Large intestine (tissue), 3 donors: ENCODE results near the gene LTO1. TPM values are rescaled to one million over a fixed set of nuclear protein-coding genes. Genes with fewer than 3 reads are reported as not detected.

Source experiments
- DNase-seq, 2 donors: peaks; one replicate each; pipeline versions ENCODE4 v3.0.0 to v3.0.0-alpha.2; 2013
- H3K27ac ChIP-seq: one replicate; pipeline ENCODE4 v1.5.1; 2013; ENCODE audit warnings: low read length
- H3K27me3 ChIP-seq: 2 replicates; pipeline ENCODE4 v1.6.1; 2013; ENCODE audit warnings: low read length; ENCODE audit not compliant: control insufficient read depth, insufficient read depth
- H3K36me3 ChIP-seq: 2 replicates; pipeline ENCODE4 v1.6.1; 2013; ENCODE audit warnings: low read length; ENCODE audit not compliant: control insufficient read depth, insufficient read depth
- H3K4me1 ChIP-seq: one replicate; pipeline ENCODE4 v1.6.1; 2013; ENCODE audit warnings: low read length; ENCODE audit not compliant: control insufficient read depth, insufficient read depth
- H3K4me3 ChIP-seq: one replicate; pipeline ENCODE4 v1.5.1; 2013; ENCODE audit warnings: low read length
- H3K9me3 ChIP-seq: one replicate; pipeline ENCODE4 v1.6.1; 2013; ENCODE audit warnings: mild to moderate bottlenecking, low read depth, low read length, moderate library complexity; ENCODE audit not compliant: control insufficient read depth
- WGBS: methylation state at CpG from one replicate; pipeline ENCODE4 v1.1.5; 2013; ENCODE audit warnings: low lambda C conversion rate; ENCODE audit not compliant: insufficient coverage; 5-methylcytosine and 5-hydroxymethylcytosine counted together
- polyA plus RNA-seq: library from polyadenylated mRNA; unstranded; fragments of 120-200 nt; gene quantifications from one replicate; pipeline ENCODE4 v1.2.1, GENCODE V29; 2013

LTO1 gene
- polyA plus RNA-seq, 1 donor, result 24.1 TPM

- no CpG with 5 or more reads among the region's 49 CpGs for WGBS
- H3K27me3 ChIP-seq, result peaks cover 46% of the 10 kb centered on the region
- H3K9me3 ChIP-seq, result peaks cover 12% of the 10 kb centered on the region
- peaks cover 47% of the 10 kb centered on the region for H3K4me1 ChIP-seq
- H3K27ac ChIP-seq, result peak within 1 kb of the TSS; percentile 94
- peaks cover 20% of the 10 kb centered on the region for H3K36me3 ChIP-seq
- peak; percentile 85 to 90 for DNase-seq
- peak within 1 kb of the TSS; percentile 96 for H3K4me3 ChIP-seq
Measured at GRCh38 chr11:69640995-69641581, 34.1 kb downstream of the LTO1 start, which contains the start of gene CCND1. Gene CCND1, plus strand, starts transcription at chr11:69641156. Its CDS starts 158 bp downstream, at chr11:69641314.

DNA sequence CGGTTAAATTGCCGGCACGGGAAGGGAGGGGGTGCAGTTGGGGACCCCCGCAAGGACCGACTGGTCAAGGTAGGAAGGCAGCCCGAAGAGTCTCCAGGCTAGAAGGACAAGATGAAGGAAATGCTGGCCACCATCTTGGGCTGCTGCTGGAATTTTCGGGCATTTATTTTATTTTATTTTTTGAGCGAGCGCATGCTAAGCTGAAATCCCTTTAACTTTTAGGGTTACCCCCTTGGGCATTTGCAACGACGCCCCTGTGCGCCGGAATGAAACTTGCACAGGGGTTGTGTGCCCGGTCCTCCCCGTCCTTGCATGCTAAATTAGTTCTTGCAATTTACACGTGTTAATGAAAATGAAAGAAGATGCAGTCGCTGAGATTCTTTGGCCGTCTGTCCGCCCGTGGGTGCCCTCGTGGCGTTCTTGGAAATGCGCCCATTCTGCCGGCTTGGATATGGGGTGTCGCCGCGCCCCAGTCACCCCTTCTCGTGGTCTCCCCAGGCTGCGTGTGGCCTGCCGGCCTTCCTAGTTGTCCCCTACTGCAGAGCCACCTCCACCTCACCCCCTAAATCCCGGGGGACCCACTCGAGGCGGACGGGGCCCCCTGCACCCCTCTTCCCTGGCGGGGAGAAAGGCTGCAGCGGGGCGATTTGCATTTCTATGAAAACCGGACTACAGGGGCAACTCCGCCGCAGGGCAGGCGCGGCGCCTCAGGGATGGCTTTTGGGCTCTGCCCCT lies 34.7 kb downstream of the LTO1 start:
- Histone ChIP-seq H3K4me3 (peak overlapping the region; percentile 96), H3K4me1 (peaks cover 48% of the 10 kb centered on the region), H3K9me3 (peaks cover 12% of the 10 kb centered on the region), H3K36me3 (peaks cover 15% of the 10 kb centered on the region), H3K27me3 (peaks cover 47% of the 10 kb centered on the region), H3K27ac (peak overlapping the region; percentile 69)
- WGBS, result no CpG with 5 or more reads among the region's 43 CpGs
- DNase-seq, result peak in 1 of 2 donors; percentile 77

DNA sequence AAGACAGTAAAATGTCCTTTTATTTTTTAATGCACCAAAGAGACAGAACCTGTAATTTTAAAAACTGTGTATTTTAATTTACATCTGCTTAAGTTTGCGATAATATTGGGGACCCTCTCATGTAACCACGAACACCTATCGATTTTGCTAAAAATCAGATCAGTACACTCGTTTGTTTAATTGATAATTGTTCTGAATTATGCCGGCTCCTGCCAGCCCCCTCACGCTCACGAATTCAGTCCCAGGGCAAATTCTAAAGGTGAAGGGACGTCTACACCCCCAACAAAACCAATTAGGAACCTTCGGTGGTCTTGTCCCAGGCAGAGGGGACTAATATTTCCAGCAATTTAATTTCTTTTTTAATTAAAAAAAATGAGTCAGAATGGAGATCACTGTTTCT lies 35.3 kb downstream of the LTO1 start:
- H3K4me3 ChIP-seq, result peak overlapping the region; percentile 96
- DNase-seq, result no peak
- WGBS, result 7% methylated on average over 3 of the region's 9 CpGs
- H3K4me1 ChIP-seq, result peaks cover 46% of the 10 kb centered on the region
- peaks cover 47% of the 10 kb centered on the region for H3K27me3 ChIP-seq
- H3K27ac ChIP-seq, result no peak overlapping the region
- H3K36me3 ChIP-seq, result peaks cover 10% of the 10 kb centered on the region
- peaks cover 12% of the 10 kb centered on the region for H3K9me3 ChIP-seq

DNA sequence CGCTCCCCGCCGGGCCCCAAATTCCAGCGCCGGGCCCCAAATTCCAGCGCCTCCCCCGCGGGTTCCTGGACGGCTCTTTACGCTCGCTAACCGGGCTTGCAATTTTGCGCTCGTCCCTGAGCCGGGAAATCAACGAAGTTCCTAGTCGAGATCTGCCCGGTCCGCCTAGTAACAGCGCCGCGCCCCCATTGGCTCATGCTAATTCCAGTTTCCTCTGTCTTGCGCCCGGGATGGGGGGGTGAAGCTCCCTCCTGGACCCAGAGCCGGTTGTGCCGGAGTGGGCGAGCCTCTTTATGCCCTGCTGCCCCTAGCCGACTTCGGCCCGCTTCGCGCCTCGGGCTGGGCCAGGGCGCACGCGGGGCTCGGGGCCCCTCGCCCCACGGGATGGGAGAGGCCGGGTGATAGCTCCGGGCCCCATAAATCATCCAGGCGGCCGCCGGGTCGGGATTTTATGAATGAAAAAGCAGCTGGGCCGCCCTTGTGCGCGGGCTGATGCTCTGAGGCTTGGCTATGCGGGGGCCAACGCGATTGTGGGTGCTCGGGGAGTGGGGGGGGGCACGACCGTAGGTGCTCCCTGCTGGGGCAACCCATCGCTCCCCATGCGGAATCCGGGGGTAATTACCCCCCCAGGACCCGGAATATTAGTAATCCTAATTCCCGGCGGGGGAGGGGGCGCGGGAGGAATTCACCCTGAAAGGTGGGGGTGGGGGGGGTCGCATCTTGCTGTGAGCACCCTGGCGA lies 36.0 kb downstream of the LTO1 start:
- H3K27ac ChIP-seq, result peak overlapping the region; percentile 80
- peaks cover 47% of the 10 kb centered on the region for H3K27me3 ChIP-seq
- peak; percentile 95 to 98 for DNase-seq
- peak overlapping the region; percentile 42 for H3K4me3 ChIP-seq
- H3K9me3 ChIP-seq, result peaks cover 12% of the 10 kb centered on the region
- peaks cover 5% of the 10 kb centered on the region for H3K36me3 ChIP-seq
- no CpG with 5 or more reads among the region's 64 CpGs for WGBS
- peaks cover 39% of the 10 kb centered on the region for H3K4me1 ChIP-seq

DNA sequence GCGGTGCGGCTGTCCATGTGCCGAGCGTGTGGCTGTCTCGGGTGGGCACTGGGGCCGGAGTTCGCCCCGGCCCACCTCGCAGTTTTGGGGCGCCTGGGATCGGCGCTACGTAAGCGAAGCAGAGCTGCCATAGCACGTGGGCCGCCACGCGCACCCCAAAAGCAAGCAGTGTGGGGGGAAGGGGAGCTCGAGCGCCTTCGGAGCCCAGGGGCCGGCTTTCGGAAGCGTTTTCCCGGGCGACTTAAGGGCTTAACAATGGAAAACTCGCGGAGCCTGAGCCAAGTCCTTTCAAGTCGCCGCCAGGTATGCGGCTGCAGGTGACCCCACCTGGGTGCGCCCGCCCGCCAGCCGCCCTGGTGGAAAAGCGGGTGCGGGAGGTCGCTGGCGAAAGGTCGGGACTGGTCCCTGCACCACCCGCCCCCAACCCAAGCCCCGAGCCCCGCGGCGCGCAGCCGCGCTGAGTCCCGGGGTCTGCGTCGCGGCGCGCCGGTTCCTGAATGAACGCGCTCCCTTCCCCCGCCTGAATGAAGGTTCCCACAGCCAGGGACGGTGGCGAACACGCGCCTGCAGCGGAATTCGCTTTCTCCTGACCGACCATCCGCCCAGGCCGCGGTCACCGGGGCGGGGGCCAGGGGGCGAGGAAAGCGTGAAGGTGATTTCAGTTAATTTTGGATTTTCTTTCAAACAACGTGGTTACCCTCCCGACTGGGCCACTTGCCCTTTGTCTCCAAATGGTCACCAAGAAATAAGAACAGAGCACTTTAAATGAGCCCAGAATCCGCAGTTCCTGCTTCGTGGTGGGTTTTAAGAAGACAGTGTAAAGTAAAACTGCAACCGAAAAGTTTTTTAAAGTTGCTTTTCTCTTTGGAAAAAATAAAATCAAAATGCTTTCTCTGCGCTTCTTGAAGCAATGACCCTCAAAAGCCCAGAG lies 36.9 kb downstream of the LTO1 start:
- peaks cover 47% of the 10 kb centered on the region for H3K27me3 ChIP-seq
- H3K9me3 ChIP-seq, result peaks cover 12% of the 10 kb centered on the region
- H3K4me3 ChIP-seq, result peak overlapping the region; percentile 42
- H3K4me1 ChIP-seq, result peaks cover 31% of the 10 kb centered on the region
- no peaks in the 10 kb centered on the region for H3K36me3 ChIP-seq
- no CpG with 5 or more reads among the region's 78 CpGs for WGBS
- peak overlapping the region; percentile 80 for H3K27ac ChIP-seq
- DNase-seq, result peak; percentile 68 to 86

DNA sequence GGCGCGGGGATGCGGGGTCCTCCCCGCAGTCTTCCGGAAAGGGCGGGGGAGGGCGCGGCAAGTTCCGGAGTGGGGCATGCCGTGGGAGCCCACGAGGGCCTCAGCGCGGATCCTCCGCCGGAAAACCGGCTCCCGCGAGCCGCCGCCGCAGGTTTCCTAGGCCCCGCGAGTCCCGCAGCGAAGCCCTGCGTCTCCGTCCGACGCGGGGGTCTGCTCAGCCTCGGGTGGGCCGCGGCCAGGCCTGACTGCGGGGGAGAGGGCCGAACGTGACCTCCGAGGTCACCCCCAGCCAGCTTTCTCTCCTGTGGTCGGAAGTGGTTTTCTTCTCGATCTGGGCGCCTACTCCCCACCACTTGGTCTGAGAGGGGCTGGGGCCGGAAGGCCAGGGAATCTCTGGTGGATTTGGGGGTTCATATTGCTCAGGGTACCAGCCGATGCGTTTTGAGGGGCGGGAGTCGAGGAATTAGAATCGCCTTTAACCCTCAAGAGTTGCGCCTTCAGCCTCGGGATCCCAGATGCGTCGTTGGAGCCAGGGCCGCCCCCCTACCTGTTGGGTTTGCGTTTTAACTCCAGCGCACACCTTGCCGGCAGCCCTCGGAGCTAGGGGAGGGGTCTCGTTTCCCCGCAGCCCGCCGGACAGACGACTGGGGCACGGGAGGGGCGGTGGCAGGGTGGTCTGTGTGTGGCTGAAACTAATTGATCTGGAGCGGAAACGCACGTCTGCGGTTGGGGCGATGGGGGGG lies 37.8 kb downstream of the LTO1 start:
- DNase-seq, result peak in 1 of 2 donors; percentile 60
- no peak overlapping the region for H3K27ac ChIP-seq
- WGBS, result 20% methylated on average over 2 of the region's 67 CpGs

GRCh38 chr11:69636512-69637197 lies 38.5 kb downstream of the LTO1 start:
- no peak overlapping the region for H3K27ac ChIP-seq
- no CpG with 5 or more reads among the region's 63 CpGs for WGBS

More for the DNA sequence above, 37.8 kb downstream of the LTO1 start:
- Histone ChIP-seq H3K36me3 (no peaks in the 10 kb centered on the region), H3K9me3 (peaks cover 12% of the 10 kb centered on the region), H3K27me3 (peaks cover 47% of the 10 kb centered on the region), H3K4me3 (peak overlapping the region; percentile 42), H3K4me1 (peaks cover 31% of the 10 kb centered on the region)

GRCh38 chr11:69635804-69636511 lies 39.2 kb downstream of the LTO1 start:
- H3K27ac ChIP-seq, result no peak overlapping the region
- peak in 1 of 2 donors; percentile 22 for DNase-seq
- WGBS, result no CpG with 5 or more reads among the region's 17 CpGs
- no peaks in the 10 kb centered on the region for H3K36me3 ChIP-seq
- peak overlapping the region; percentile 23 for H3K4me3 ChIP-seq
- H3K27me3 ChIP-seq, result peaks cover 37% of the 10 kb centered on the region
- peaks cover 8% of the 10 kb centered on the region for H3K9me3 ChIP-seq
- peaks cover 31% of the 10 kb centered on the region for H3K4me1 ChIP-seq

More at GRCh38 chr11:69636512-69637197, 38.5 kb downstream of the LTO1 start:
- Histone ChIP-seq H3K4me3 (peak overlapping the region; percentile 42), H3K4me1 (peaks cover 31% of the 10 kb centered on the region), H3K27me3 (peaks cover 43% of the 10 kb centered on the region), H3K36me3 (no peaks in the 10 kb centered on the region), H3K9me3 (peaks cover 12% of the 10 kb centered on the region)
- DNase-seq, result peak in 1 of 2 donors; percentile 85
